HFFc6 (cell line): ENCODE measurements around the gene PTGIR. TPM values are rescaled to one million over a fixed set of nuclear protein-coding genes. Genes with fewer than 3 reads are reported as not detected.

Experiments
- DNase-seq: peaks from one replicate; pipeline ENCODE4 v3.0.0-alpha.2; 2018
- H3K27ac Mint-ChIP-seq: 2 replicates; pipeline ENCODE4 v1.8.0; 2020; ENCODE audit warnings: mild to moderate bottlenecking, mixed read lengths
- H3K27me3 Mint-ChIP-seq: 2 replicates; pipeline ENCODE4 v1.8.0; 2021; ENCODE audit warnings: mild to moderate bottlenecking, moderate library complexity, mixed read lengths; ENCODE audit not compliant: insufficient read depth
- H3K36me3 Mint-ChIP-seq: 2 replicates; pipeline ENCODE4 v1.8.0; 2021; ENCODE audit warnings: low read depth, mixed read lengths
- H3K4me1 Mint-ChIP-seq: 2 replicates; pipeline ENCODE4 v1.8.0; 2020; ENCODE audit warnings: low read depth, mixed read lengths
- H3K4me3 Mint-ChIP-seq: 2 replicates; pipeline ENCODE4 v1.8.0; 2020; ENCODE audit warnings: mild to moderate bottlenecking, moderate library complexity, mixed read lengths
- H3K9me3 Mint-ChIP-seq: 2 replicates; pipeline ENCODE4 v1.8.0; 2020; ENCODE audit warnings: mild to moderate bottlenecking, mixed read lengths
- total RNA-seq, 6 experiments: library from RNA; stranded (reverse); fragmentation: NEBNext Ultra II Directional; extraction: Animal tissue kit (Norgen Biotek cat#: 25700); gene quantifications; 2 replicates in 1 of 6; 3 replicates in 5 of 6; pipeline ENCODE4 v1.2.3, GENCODE V29; 2021
- TF ChIP-seq, protein P1 (sequence below): fragments of 200-600 bp; sonication (generic); IDR thresholded peaks from 2 replicates; pipeline ENCODE4 v1.5.0; 2021; ENCODE audit warnings: antibody characterized with exemption, mild to moderate bottlenecking

PTGIR gene
- total RNA-seq, 6 experiments from 2014 or later = 16.0 to 26.6 (median 17.9) TPM

DNA sequence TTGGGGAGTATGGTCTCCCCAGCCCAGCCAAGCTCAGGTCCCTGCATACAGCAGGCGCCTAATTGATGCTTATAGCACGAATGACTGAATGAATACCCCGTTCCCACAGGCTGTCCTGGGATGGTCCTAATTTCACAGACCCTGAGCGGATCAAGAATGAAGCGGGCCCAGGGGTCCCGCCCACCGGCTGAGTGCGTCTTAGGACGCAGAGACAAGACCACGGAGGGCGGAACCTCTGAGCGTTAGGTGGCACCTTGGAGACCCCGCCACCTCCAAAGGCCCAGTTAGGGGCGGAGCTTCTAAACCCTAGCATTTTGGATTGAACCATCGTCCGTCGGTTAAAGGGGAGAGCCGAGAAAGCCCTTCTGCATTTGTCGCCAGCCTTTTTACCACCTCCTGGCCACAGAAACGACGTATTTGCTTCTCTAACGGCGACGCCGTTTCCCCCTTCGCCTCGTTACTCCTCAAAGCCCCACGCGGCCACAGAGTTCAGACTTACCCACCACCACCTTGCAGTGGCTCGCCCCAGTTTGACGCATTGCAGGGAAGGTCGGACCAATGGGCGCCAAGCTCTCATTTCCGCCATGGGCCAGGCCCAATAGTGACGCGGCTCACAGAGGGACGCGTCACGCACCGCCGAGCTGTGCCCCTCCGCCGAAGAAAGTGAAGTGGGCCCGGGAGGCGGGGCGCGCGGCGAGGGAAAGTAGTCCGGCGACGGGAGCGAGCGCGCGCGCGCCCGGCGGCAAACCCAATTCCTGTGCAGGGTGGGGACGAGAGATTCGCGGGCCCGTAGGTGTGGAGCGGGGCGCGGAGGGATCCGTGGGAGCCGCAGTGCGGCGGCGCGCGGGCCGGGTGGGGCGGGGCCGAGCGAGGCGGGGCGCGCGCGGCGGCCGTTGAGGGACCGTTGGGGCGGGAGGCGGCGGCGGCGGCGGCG, 24.2 kb downstream of the PTGIR start:
- Mint-ChIP-seq H3K27ac (peak overlapping the region; percentile 100), H3K27me3 (peaks cover 2% of the 10 kb centered on the region), H3K4me3 (peak overlapping the region; percentile 100), H3K9me3 (peaks cover 10% of the 10 kb centered on the region; the same call in 1 of the 2 replicates), H3K4me1 (peaks cover 23% of the 10 kb centered on the region), H3K36me3 (peaks cover 28% of the 10 kb centered on the region)
- peak; percentile 97 for DNase-seq
- TF ChIP-seq, protein P1, sequence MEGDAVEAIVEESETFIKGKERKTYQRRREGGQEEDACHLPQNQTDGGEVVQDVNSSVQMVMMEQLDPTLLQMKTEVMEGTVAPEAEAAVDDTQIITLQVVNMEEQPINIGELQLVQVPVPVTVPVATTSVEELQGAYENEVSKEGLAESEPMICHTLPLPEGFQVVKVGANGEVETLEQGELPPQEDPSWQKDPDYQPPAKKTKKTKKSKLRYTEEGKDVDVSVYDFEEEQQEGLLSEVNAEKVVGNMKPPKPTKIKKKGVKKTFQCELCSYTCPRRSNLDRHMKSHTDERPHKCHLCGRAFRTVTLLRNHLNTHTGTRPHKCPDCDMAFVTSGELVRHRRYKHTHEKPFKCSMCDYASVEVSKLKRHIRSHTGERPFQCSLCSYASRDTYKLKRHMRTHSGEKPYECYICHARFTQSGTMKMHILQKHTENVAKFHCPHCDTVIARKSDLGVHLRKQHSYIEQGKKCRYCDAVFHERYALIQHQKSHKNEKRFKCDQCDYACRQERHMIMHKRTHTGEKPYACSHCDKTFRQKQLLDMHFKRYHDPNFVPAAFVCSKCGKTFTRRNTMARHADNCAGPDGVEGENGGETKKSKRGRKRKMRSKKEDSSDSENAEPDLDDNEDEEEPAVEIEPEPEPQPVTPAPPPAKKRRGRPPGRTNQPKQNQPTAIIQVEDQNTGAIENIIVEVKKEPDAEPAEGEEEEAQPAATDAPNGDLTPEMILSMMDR = no peak

DNA sequence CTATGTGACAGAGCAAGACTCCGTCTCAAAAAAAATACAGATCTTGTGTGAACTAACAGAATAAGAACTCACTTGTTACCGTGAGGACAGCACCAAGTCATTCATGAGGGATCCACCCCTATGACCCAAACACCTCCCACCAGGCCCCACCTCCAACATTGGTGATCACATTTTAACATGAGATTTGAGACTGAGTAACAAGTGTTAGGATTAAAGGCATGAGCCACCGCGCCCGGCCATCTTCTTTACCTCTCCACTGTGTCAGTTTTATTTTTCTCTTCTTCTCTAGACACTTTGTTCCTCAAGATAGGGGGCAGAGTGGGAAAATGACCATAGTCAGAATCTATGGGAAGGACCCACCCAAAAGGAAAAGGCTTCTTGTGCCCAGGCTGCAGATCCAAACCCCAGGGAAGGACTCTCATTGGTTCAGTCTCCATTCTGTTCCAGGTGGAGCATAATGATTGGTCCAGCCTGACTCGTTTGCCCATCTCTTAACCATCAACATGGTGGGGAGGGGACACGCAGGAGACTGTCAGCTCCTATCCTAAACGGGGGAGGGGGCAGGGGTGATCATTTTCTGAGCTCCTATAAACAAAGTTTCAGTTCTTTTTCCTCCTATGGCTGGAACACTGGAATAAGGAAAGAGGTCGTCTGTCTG, 25.0 kb downstream of the PTGIR start:
- peak overlapping the region; percentile 100 for H3K27ac Mint-ChIP-seq
- no peak for DNase-seq
- peaks cover 10% of the 10 kb centered on the region; the same call in 1 of the 2 replicates for H3K9me3 Mint-ChIP-seq
- H3K4me1 Mint-ChIP-seq = peaks cover 23% of the 10 kb centered on the region
- H3K36me3 Mint-ChIP-seq = peaks cover 28% of the 10 kb centered on the region
- TF ChIP-seq, protein P1 = peak; percentile 15; the same call in 1 of the 2 replicates
- peaks cover 2% of the 10 kb centered on the region for H3K27me3 Mint-ChIP-seq
- peak overlapping the region; percentile 100 for H3K4me3 Mint-ChIP-seq

DNA sequence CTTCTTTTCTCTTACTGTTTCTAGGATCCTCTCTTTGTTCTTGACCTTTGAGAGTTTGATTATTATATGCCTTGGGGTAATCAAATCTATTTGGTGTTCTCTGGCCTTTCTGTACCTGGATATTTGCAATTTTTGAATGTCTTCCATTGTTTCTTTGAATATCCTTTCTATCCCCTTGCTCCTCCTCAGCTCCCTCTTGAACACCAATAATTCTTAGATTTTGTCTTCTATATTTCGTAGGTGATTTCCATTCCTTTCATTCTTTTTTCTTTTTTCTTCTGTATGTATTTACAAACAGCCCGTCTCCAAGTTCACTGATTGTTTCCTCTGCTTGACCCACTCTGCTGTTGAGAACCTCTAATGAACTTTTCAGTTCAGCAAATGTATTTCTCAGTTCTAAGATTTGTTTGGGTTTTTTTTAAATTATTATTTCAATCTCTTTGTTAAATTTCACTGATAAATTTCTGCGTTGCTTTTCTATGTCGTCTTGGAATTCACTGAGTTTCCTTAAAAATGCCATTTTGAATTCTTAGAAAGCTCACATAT, 26.4 kb downstream of the PTGIR start:
- H3K4me3 Mint-ChIP-seq = no peak overlapping the region
- no peak for DNase-seq
- no peak overlapping the region for H3K27ac Mint-ChIP-seq
- H3K4me1 Mint-ChIP-seq = peaks cover 19% of the 10 kb centered on the region
- H3K27me3 Mint-ChIP-seq = peaks cover 2% of the 10 kb centered on the region
- peaks cover 10% of the 10 kb centered on the region; the same call in 1 of the 2 replicates for H3K9me3 Mint-ChIP-seq
- peaks cover 25% of the 10 kb centered on the region for H3K36me3 Mint-ChIP-seq
- TF ChIP-seq, protein P1 = no peak

- H3K4me3 Mint-ChIP-seq = no peak overlapping the region
- H3K9me3 Mint-ChIP-seq = peaks cover 10% of the 10 kb centered on the region; the same call in 1 of the 2 replicates
- no peak for DNase-seq
- H3K36me3 Mint-ChIP-seq = peaks cover 11% of the 10 kb centered on the region; the same call in 1 of the 2 replicates
- H3K27me3 Mint-ChIP-seq = peaks cover 2% of the 10 kb centered on the region
- peaks cover 7% of the 10 kb centered on the region for H3K4me1 Mint-ChIP-seq
- no peak overlapping the region for H3K27ac Mint-ChIP-seq
- TF ChIP-seq, protein P1 = no peak
These were observed 28.9 kb downstream of the PTGIR start for GRCh38 chr19:46596008-46596407.

DNA sequence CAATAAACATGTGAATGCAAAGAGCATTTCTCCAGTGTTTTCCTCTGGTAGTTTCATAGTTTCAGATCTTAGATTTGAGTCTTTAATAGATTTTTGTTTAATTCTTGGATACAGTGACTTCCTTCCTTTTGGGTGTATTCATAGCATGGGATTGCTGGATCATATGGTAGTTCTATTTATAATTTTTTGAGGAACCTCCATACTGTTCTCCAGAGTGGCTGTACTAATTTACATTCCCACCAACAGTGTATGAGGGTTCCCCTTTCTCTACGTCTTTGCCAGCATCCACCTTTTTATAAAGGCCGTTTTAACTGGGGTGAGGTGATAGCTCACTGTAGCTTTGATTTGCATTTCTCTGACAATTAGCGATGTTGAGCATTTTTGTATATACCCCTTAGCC, 33.0 kb downstream of the PTGIR start:
- DNase-seq = no peak
- H3K9me3 Mint-ChIP-seq = no peaks in the 10 kb centered on the region
- TF ChIP-seq, protein P1 = no peak
- no peak overlapping the region for H3K27ac Mint-ChIP-seq
- no peaks in the 10 kb centered on the region for H3K36me3 Mint-ChIP-seq
- H3K27me3 Mint-ChIP-seq = no peaks in the 10 kb centered on the region; the same call in 1 of the 2 replicates
- H3K4me1 Mint-ChIP-seq = no peaks in the 10 kb centered on the region
- no peak overlapping the region for H3K4me3 Mint-ChIP-seq
